ACC112 (cell line): Measurements from ENCODE around the gene SUCLG2.
"Not testable (repeated sequence)": the region's sequence is repeated elsewhere in the genome, so short reads cannot be mapped to it uniquely, and the experiment has no call there.

ENCODE experiments used
- H2AFZ ChIP-seq: fragments of 200-600 bp; sonication (generic); one replicate; pipeline ENCODE4 v1.6.0; 2017; ENCODE audit warnings: antibody characterized with exemption, low read length; ENCODE audit not compliant: unreplicated experiment
- H3K27ac ChIP-seq: fragments of 200-600 bp; sonication (generic); 2 replicates; pipeline ENCODE4 v1.5.1; 2014; ENCODE audit warnings: low read depth, mild to moderate bottlenecking, antibody characterized with exemption, low read length, moderate library complexity
- H3K27me3 ChIP-seq: fragments of 200-600 bp; sonication (generic); 2 replicates; pipeline ENCODE4 v1.6.1; 2014; ENCODE audit warnings: mild to moderate bottlenecking, antibody characterized with exemption, low read length, moderate library complexity, mixed read lengths; ENCODE audit not compliant: insufficient read depth
- H3K36me3 ChIP-seq: fragments of 200-600 bp; sonication (generic); 2 replicates; pipeline ENCODE4 v1.6.1; 2016; ENCODE audit warnings: mild to moderate bottlenecking, antibody characterized with exemption, low read length, moderate library complexity, mixed read lengths; ENCODE audit not compliant: insufficient read depth
- H3K4me1 ChIP-seq: fragments of 200-600 bp; sonication (generic); one replicate; pipeline ENCODE4 v1.6.1; 2016; ENCODE audit warnings: low read length, mixed read lengths; ENCODE audit not compliant: insufficient read depth, unreplicated experiment, control insufficient read depth
- H3K4me3 ChIP-seq: fragments of 200-600 bp; sonication (generic); 2 replicates; pipeline ENCODE4 v1.5.1; 2014; ENCODE audit warnings: mild to moderate bottlenecking, low read depth, low read length
- H3K79me2 ChIP-seq: fragments of 200-600 bp; sonication (generic); one replicate; pipeline ENCODE4 v1.6.0; 2016; ENCODE audit warnings: low read length; ENCODE audit not compliant: control insufficient read depth, unreplicated experiment, insufficient read depth

The SUCLG2 gene

GRCh38 chr3:67564008-67564407 lies 90.4 kb downstream of the SUCLG2 start:
- Histone ChIP-seq H3K4me1 (peaks cover 4% of the 10 kb centered on the region), H3K4me3 (no peak overlapping the region), H3K36me3 (0 out of 2 replicates have a peak, but pooled peaks cover 4% of the 10 kb centered on the region), H3K27me3 (no peaks in the 10 kb centered on the region), H2AFZ (no peak overlapping the region), H3K79me2 (no peaks in the 10 kb centered on the region), H3K27ac (no peak overlapping the region)

- no peak overlapping the region for H3K4me3 ChIP-seq
- no peak overlapping the region for H3K27ac ChIP-seq
- H3K36me3 ChIP-seq: 0 out of 2 replicates have a peak, but pooled peaks cover 4% of the 10 kb centered on the region
- no peak overlapping the region for H2AFZ ChIP-seq
- no peaks in the 10 kb centered on the region for H3K79me2 ChIP-seq
- no peaks in the 10 kb centered on the region for H3K27me3 ChIP-seq
- peaks cover 4% of the 10 kb centered on the region for H3K4me1 ChIP-seq
Observed at GRCh38 chr3:67561667-67562394, 92.6 kb downstream of the SUCLG2 start.

GRCh38 chr3:67561266-67561665 lies 93.1 kb downstream of the SUCLG2 start:
- Histone ChIP-seq H3K4me3 (no peak overlapping the region), H3K27ac (no peak overlapping the region), H2AFZ (no peak overlapping the region), H3K27me3 (no peaks in the 10 kb centered on the region), H3K79me2 (no peaks in the 10 kb centered on the region), H3K36me3 (0 out of 2 replicates have a peak, but pooled peaks cover 4% of the 10 kb centered on the region), H3K4me1 (peaks cover 4% of the 10 kb centered on the region)

GRCh38 chr3:67559029-67559605 lies 95.3 kb downstream of the SUCLG2 start:
- Histone ChIP-seq H2AFZ (no peak overlapping the region), H3K27me3 (no peaks in the 10 kb centered on the region), H3K4me3 (no peak overlapping the region), H3K4me1 (peaks cover 2% of the 10 kb centered on the region), H3K27ac (no peak overlapping the region), H3K79me2 (no peaks in the 10 kb centered on the region), H3K36me3 (0 out of 2 replicates have a peak, but pooled peaks cover 4% of the 10 kb centered on the region)

GRCh38 chr3:67558426-67558825 lies 96.0 kb downstream of the SUCLG2 start:
- Histone ChIP-seq H3K27me3 (no peaks in the 10 kb centered on the region), H3K36me3 (0 out of 2 replicates have a peak, but pooled peaks cover 4% of the 10 kb centered on the region), H3K4me1 (no peaks in the 10 kb centered on the region), H3K27ac (no peak overlapping the region), H3K79me2 (no peaks in the 10 kb centered on the region), H2AFZ (no peak overlapping the region), H3K4me3 (no peak overlapping the region)

GRCh38 chr3:67557848-67558355 lies 96.5 kb downstream of the SUCLG2 start:
- no peaks in the 10 kb centered on the region for H3K27me3 ChIP-seq
- peaks cover 4% of the 10 kb centered on the region; the same call in 1 of the 2 replicates for H3K36me3 ChIP-seq
- H3K4me1 ChIP-seq: no peaks in the 10 kb centered on the region
- no peak overlapping the region for H3K27ac ChIP-seq
- no peaks in the 10 kb centered on the region for H3K79me2 ChIP-seq
- H2AFZ ChIP-seq: no peak overlapping the region
- no peak overlapping the region for H3K4me3 ChIP-seq

GRCh38 chr3:67551361-67552016 lies 102.9 kb downstream of the SUCLG2 start:
- Histone ChIP-seq H3K4me3 (no peak overlapping the region), H2AFZ (no peak overlapping the region), H3K27me3 (no peaks in the 10 kb centered on the region), H3K79me2 (no peaks in the 10 kb centered on the region), H3K4me1 (no peaks in the 10 kb centered on the region), H3K27ac (no peak overlapping the region), H3K36me3 (no peaks in the 10 kb centered on the region; the same call in 1 of the 2 replicates)

GRCh38 chr3:67550541-67550940 lies 103.9 kb downstream of the SUCLG2 start:
- H3K4me3 ChIP-seq: no peak overlapping the region
- H3K27me3 ChIP-seq: no peaks in the 10 kb centered on the region
- H3K4me1 ChIP-seq: no peaks in the 10 kb centered on the region
- H3K27ac ChIP-seq: no peak overlapping the region
- no peak overlapping the region for H2AFZ ChIP-seq
- H3K36me3 ChIP-seq: no peaks in the 10 kb centered on the region; the same call in 1 of the 2 replicates
- H3K79me2 ChIP-seq: no peaks in the 10 kb centered on the region

- not testable (repeated sequence) for H3K4me1 ChIP-seq
Observed at GRCh38 chr3:67542502-67543250, 111.7 kb downstream of the SUCLG2 start.

GRCh38 chr3:67540198-67540894 lies 114.1 kb downstream of the SUCLG2 start:
- Histone ChIP-seq H3K36me3 (no peaks in the 10 kb centered on the region; the same call in 1 of the 2 replicates), H3K27ac (no peak overlapping the region), H2AFZ (no peak overlapping the region), H3K4me1 (peaks cover 4% of the 10 kb centered on the region), H3K79me2 (peaks cover 11% of the 10 kb centered on the region), H3K27me3 (no peaks in the 10 kb centered on the region), H3K4me3 (no peak overlapping the region)

More at GRCh38 chr3:67542502-67543250, 111.7 kb downstream of the SUCLG2 start:
- H2AFZ ChIP-seq, H3K27me3 ChIP-seq, H3K4me3 ChIP-seq, H3K27ac ChIP-seq, H3K79me2 ChIP-seq, H3K36me3 ChIP-seq: not testable (repeated sequence)
